Measurements from ENCODE around the gene CCNY. TPM values are rescaled to one million over a fixed set of nuclear protein-coding genes. Genes with fewer than 3 reads are reported as not detected.
"Not testable (repeated sequence)": the region's sequence is repeated elsewhere in the genome, so short reads cannot be mapped to it uniquely, and the experiment has no call there.

CCNY gene
- total RNA-seq, 2 donors from 2014 or later = 40.1 to 84.6 TPM

DNA sequence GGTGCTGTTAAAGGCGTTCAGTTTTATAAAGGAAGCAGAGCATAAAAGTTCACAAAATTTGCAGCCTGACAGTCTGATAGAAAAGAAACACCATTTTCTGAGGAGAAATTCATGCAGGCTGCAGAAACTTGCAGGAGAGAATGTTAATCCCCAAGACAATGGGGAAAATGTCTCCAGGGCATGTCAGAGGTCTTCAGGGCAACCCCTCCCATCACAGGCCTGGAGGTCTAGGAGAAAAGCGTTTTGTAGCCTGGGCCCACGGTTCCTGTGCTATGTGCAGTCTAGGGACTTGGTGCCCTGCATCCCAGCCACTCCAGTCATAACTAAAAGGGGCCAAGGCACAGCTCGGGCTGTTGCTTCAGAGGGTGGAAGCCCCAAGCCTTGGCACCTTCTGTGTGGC, 200.5 kb downstream of the CCNY start:
- ATAC-seq (ENCODE audit: insufficient number of reproducible peaks, low FRiP score, low read depth) (no peak), DNase-seq (ENCODE audit: low spot score) (no peak)
- no peaks in the 10 kb centered on the region for H3K9me3 ChIP-seq
- peaks cover 18% of the 10 kb centered on the region for H3K36me3 ChIP-seq
- no peak overlapping the region for H3K4me3 ChIP-seq
- no peaks in the 10 kb centered on the region for H3K27me3 ChIP-seq (replicated peaks; ENCODE audit: insufficient read depth)
- H3K27ac ChIP-seq = no peak overlapping the region
- H3K4me1 ChIP-seq (ENCODE audit: control insufficient read depth in 1 of 2, low read depth in 2 of 2) = no peaks in the 10 kb centered on the region
- TF ChIP-seq, protein P1, sequence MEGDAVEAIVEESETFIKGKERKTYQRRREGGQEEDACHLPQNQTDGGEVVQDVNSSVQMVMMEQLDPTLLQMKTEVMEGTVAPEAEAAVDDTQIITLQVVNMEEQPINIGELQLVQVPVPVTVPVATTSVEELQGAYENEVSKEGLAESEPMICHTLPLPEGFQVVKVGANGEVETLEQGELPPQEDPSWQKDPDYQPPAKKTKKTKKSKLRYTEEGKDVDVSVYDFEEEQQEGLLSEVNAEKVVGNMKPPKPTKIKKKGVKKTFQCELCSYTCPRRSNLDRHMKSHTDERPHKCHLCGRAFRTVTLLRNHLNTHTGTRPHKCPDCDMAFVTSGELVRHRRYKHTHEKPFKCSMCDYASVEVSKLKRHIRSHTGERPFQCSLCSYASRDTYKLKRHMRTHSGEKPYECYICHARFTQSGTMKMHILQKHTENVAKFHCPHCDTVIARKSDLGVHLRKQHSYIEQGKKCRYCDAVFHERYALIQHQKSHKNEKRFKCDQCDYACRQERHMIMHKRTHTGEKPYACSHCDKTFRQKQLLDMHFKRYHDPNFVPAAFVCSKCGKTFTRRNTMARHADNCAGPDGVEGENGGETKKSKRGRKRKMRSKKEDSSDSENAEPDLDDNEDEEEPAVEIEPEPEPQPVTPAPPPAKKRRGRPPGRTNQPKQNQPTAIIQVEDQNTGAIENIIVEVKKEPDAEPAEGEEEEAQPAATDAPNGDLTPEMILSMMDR (IDR thresholded peaks at IDR 0.05) = no peak

DNA sequence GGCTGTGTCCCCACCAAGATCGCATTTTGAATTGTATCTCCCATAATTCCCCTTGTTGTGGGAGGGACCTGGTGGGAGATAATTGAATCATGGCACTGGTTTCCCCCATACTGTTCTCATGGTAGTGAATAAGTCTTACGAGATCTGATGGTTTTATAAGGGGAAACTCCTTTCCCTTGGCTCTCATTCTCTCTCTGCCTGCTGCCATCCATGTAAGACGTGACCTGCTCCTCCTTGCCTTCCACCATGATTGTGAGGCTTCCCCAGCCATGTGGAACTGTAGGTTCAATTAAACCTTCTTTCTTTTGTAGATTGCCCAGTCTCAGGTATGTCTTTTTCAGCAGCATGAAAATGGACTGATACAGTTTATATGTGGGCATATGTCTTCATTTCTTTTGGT, 201.6 kb downstream of the CCNY start:
- H3K36me3 ChIP-seq = peaks cover 18% of the 10 kb centered on the region

DNA sequence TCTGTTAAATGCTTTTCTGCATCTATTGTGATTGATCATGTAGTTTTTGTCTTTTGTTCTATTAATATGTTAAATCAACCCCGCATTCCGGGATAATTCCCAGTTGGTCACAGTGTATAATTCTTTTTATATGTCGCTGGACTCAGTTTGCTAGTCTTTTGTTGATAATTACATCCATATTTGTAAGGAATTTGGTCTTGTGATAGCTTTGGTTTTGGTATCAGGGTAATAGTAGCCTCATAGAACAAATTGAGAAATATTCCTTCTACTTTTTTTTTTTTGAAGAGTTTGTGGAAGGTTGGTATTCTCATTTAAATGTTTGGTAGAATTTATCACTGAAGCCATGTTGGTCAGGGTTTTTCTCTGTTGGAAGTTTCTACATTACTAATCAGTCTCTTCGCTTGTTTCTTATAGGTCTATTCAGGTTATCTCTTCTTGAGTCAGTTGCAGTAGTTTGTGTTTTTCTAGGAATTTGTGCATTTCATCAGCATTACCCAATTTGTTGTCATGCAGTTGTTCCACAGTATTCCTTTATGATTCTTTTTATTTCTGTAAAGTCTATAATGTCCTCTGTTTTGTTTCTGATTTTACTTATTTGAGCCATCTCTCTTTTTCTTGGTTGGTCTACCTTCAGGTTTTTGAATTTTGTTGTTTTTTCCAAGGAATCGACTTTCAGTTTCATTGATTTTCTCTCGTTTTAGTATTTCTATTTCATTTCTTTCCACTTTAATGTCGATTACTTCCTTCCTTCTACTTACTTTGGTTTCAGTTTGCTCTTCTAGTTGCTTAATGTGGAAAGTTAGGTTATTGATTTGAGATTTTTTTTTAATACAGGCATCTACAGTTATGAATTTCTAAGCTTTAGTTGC, 204.2 kb downstream of the CCNY start:
- TF ChIP-seq, protein P1 (IDR thresholded peaks at IDR 0.05) = no peak
- peaks cover 8% of the 10 kb centered on the region for H3K36me3 ChIP-seq
- H3K4me3 ChIP-seq = no peak overlapping the region
- DNase-seq (ENCODE audit: low spot score) (no peak), ATAC-seq (ENCODE audit: insufficient number of reproducible peaks, low FRiP score, low read depth) (no peak)
- no peaks in the 10 kb centered on the region for H3K27me3 ChIP-seq (replicated peaks; ENCODE audit: insufficient read depth)
- no peaks in the 10 kb centered on the region for H3K4me1 ChIP-seq (ENCODE audit: control insufficient read depth in 1 of 2, low read depth in 2 of 2)
- H3K9me3 ChIP-seq = no peaks in the 10 kb centered on the region
- no peak overlapping the region for H3K27ac ChIP-seq

More for the DNA sequence above, 201.6 kb downstream of the CCNY start:
- not testable (repeated sequence) for H3K27ac ChIP-seq; H3K4me3 ChIP-seq; ATAC-seq (ENCODE audit: insufficient number of reproducible peaks, low FRiP score, low read depth); DNase-seq (ENCODE audit: low spot score); H3K4me1 ChIP-seq (ENCODE audit: control insufficient read depth in 1 of 2, low read depth in 2 of 2); H3K9me3 ChIP-seq; H3K27me3 ChIP-seq (replicated peaks; ENCODE audit: insufficient read depth)

DNA sequence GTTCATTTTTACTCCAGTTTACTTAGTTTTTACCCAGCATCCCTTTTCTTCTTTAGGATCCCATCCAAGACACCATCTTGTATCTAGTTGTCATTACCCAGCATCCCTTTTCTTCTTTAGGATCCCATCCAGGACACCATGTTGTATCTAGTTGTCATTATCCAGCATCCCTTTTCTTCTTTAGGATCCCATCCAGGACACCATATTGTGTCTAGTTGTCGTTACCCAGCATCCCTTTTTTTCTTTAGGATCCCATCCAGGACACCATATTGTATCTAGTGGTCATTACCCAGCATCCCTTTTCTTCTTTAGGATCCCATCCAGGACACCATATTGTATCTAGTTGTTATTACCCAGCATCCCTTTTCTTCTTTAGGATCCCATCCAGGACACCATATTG, 205.4 kb downstream of the CCNY start:
- H3K27ac ChIP-seq = no peak overlapping the region

DNA sequence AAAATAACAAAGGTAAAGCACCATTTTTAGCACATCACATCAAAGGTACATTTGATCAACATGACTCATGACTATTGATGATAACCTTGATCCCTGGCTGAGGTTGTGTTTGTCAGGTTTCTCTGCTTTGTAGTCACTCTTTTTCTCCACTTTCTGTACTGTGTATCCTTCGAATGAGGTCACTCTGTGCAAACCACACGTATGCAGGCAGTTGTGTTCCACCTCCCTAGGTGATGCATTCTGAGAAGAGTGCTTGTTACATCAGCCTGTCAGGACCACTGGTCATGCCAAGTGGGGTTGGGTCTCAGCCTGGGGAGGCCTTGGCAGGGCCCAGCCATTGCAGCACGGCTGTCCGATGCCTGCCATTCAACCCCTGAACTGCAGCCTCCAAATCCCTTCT, 206.0 kb downstream of the CCNY start:
- TF ChIP-seq, protein P1 (IDR thresholded peaks at IDR 0.05) = no peak
- ATAC-seq (ENCODE audit: insufficient number of reproducible peaks, low FRiP score, low read depth) = no peak
- no peak for DNase-seq (ENCODE audit: low spot score)
- H3K36me3 ChIP-seq = no peaks in the 10 kb centered on the region
- no peak overlapping the region for H3K27ac ChIP-seq
- H3K4me1 ChIP-seq (ENCODE audit: control insufficient read depth in 1 of 2, low read depth in 2 of 2) = peaks cover 6 to 8% of the 10 kb centered on the region in 2 donors
- H3K27me3 ChIP-seq (replicated peaks; ENCODE audit: insufficient read depth) = no peaks in the 10 kb centered on the region
- no peaks in the 10 kb centered on the region for H3K9me3 ChIP-seq
- no peak overlapping the region for H3K4me3 ChIP-seq

More for the DNA sequence above, 205.4 kb downstream of the CCNY start:
- ATAC-seq (ENCODE audit: insufficient number of reproducible peaks, low FRiP score, low read depth) (no peak), DNase-seq (ENCODE audit: low spot score) (no peak)
- H3K4me1 ChIP-seq (ENCODE audit: control insufficient read depth in 1 of 2, low read depth in 2 of 2) = peaks cover 6 to 8% of the 10 kb centered on the region in 2 donors
- no peaks in the 10 kb centered on the region for H3K36me3 ChIP-seq
- H3K9me3 ChIP-seq = no peaks in the 10 kb centered on the region
- H3K4me3 ChIP-seq = no peak overlapping the region
- H3K27me3 ChIP-seq (replicated peaks; ENCODE audit: insufficient read depth) = no peaks in the 10 kb centered on the region
- TF ChIP-seq, protein P1 (IDR thresholded peaks at IDR 0.05) = no peak
